GM06990 (cell line): Measurements from ENCODE around the gene ZNF516.

Experiments
- DNase-seq: peaks from one replicate; pipeline ENCODE4 v3.0.0-alpha.2; 2011; ENCODE audit not compliant: insufficient read length; ENCODE audit errors: extremely low read depth
- H3K27me3 ChIP-seq: replicated peaks from 2 replicates; pipeline ENCODE4 v1.6.0; 2011; ENCODE audit warnings: low read length; ENCODE audit not compliant: control insufficient read depth, insufficient read depth
- H3K36me3 ChIP-seq: 2 replicates; pipeline ENCODE4 v1.5.1; 2011; ENCODE audit warnings: low read length; ENCODE audit not compliant: control insufficient read depth, insufficient read depth
- H3K4me3 ChIP-seq: replicated peaks from 2 replicates; pipeline ENCODE4 v1.5.1; 2011; ENCODE audit warnings: low read depth, mild to moderate bottlenecking, control low read depth, low read length
- CTCF ChIP-seq: IDR thresholded peaks from 2 replicates; pipeline ENCODE4 v1.5.1; 2011; ENCODE audit warnings: low read length, control low read depth, mild to moderate bottlenecking, inconsistent platforms; ENCODE audit not compliant: insufficient read depth, poor library complexity, severe bottlenecking

The ZNF516 gene

GRCh38 chr18:76368976-76369375 lies 126.1 kb downstream of the ZNF516 start:
- no peak for TF ChIP-seq CTCF
- DNase-seq = no peak
- no peaks in the 10 kb centered on the region for H3K27me3 ChIP-seq
- H3K4me3 ChIP-seq = no peak overlapping the region
- peaks cover 5% of the 10 kb centered on the region; the same call in 1 of the 2 replicates for H3K36me3 ChIP-seq

- no peak overlapping the region for H3K4me3 ChIP-seq
- TF ChIP-seq CTCF = no peak
- no peak for DNase-seq
- H3K27me3 ChIP-seq = no peaks in the 10 kb centered on the region
- H3K36me3 ChIP-seq = peaks cover 5% of the 10 kb centered on the region; the same call in 1 of the 2 replicates
Measured at GRCh38 chr18:76368271-76368670, 126.8 kb downstream of the ZNF516 start.

GRCh38 chr18:76367168-76368125 lies 127.6 kb downstream of the ZNF516 start:
- no peak overlapping the region for H3K4me3 ChIP-seq
- peaks cover 5% of the 10 kb centered on the region for H3K36me3 ChIP-seq
- no peak for TF ChIP-seq CTCF
- H3K27me3 ChIP-seq = no peaks in the 10 kb centered on the region
- no peak for DNase-seq

- Histone ChIP-seq H3K4me3 (no peak overlapping the region), H3K36me3 (peaks cover 5% of the 10 kb centered on the region), H3K27me3 (no peaks in the 10 kb centered on the region)
- DNase-seq = no peak
- TF ChIP-seq CTCF = no peak
Measured at GRCh38 chr18:76365561-76365960, 129.5 kb downstream of the ZNF516 start.

GRCh38 chr18:76364282-76365259 lies 130.5 kb downstream of the ZNF516 start:
- Histone ChIP-seq H3K36me3 (peaks cover 6% of the 10 kb centered on the region), H3K4me3 (peak overlapping the region; percentile 28), H3K27me3 (no peaks in the 10 kb centered on the region)
- DNase-seq = no peak
- TF ChIP-seq CTCF = no peak
